Anterior cingulate cortex (tissue), 58 donors: ENCODE results near the gene PDGFD.

Source experiments
- DNase-seq, 58 donors: peaks; one replicate each; lab custom pipeline; 2025; lab: John Stamatoyannopoulos, UW

PDGFD gene

GRCh38 chr11:103967985-103968384 is 196.0 kb downstream of the PDGFD start:
- DNase-seq, result no peak

- no peak for DNase-seq
These were observed 199.6 kb downstream of the PDGFD start for GRCh38 chr11:103964390-103964789.

GRCh38 chr11:103963648-103964047 is 200.3 kb downstream of the PDGFD start:
- no peak for DNase-seq

- DNase-seq, result no peak
These were observed 202.9 kb downstream of the PDGFD start for GRCh38 chr11:103961010-103961409.

GRCh38 chr11:103960108-103960507 is 203.8 kb downstream of the PDGFD start:
- DNase-seq, result no peak

- DNase-seq, result no peak
These were observed 204.5 kb downstream of the PDGFD start for GRCh38 chr11:103959279-103959942.

- DNase-seq, result no peak
These were observed 205.3 kb downstream of the PDGFD start for GRCh38 chr11:103958475-103959215.

GRCh38 chr11:103953797-103954486 is 210.0 kb downstream of the PDGFD start:
- DNase-seq, result no peak

GRCh38 chr11:103949781-103950180 is 214.2 kb downstream of the PDGFD start:
- no peak for DNase-seq

GRCh38 chr11:103948187-103948763 is 215.7 kb downstream of the PDGFD start:
- no peak for DNase-seq

GRCh38 chr11:103947546-103947919 is 216.4 kb downstream of the PDGFD start:
- no peak for DNase-seq

- DNase-seq, result no peak
These were observed 217.0 kb downstream of the PDGFD start for GRCh38 chr11:103946793-103947545.

GRCh38 chr11:103944251-103944940 is 219.6 kb downstream of the PDGFD start:
- DNase-seq, result no peak

GRCh38 chr11:103942646-103943045 is 221.3 kb downstream of the PDGFD start:
- DNase-seq, result no peak

GRCh38 chr11:103940551-103940950 is 223.4 kb downstream of the PDGFD start:
- no peak for DNase-seq

- no peak for DNase-seq
These were observed 224.3 kb downstream of the PDGFD start for GRCh38 chr11:103939694-103940093.

- no peak for DNase-seq
These were observed 227.9 kb downstream of the PDGFD start for GRCh38 chr11:103936059-103936458.

GRCh38 chr11:103935219-103935618 is 228.7 kb downstream of the PDGFD start:
- DNase-seq, result no peak

GRCh38 chr11:103929170-103929903 is 234.6 kb downstream of the PDGFD start:
- no peak for DNase-seq
